Glomerular visceral epithelial cell (primary cell): ENCODE results near the gene RBM25.
"Not testable (repeated sequence)": the region's sequence is repeated elsewhere in the genome, so short reads cannot be mapped to it uniquely, and the experiment has no call there.

Experiments used
- DNase-seq: peaks from one replicate; pipeline ENCODE4 v3.0.0-alpha.2; 2016; ENCODE audit errors: extremely low spot score

The RBM25 gene

GRCh38 chr14:73168691-73169090 lies 110.4 kb downstream of the RBM25 start:
- no peak for DNase-seq

- DNase-seq = not testable (repeated sequence)
Measured at GRCh38 chr14:73169855-73170254, 111.5 kb downstream of the RBM25 start.

- no peak for DNase-seq
Measured at GRCh38 chr14:73170686-73171085, 112.4 kb downstream of the RBM25 start.

- DNase-seq = no peak
Measured at GRCh38 chr14:73172500-73172899, 114.2 kb downstream of the RBM25 start.

GRCh38 chr14:73173092-73173735 lies 114.9 kb downstream of the RBM25 start:
- peak; percentile 53 for DNase-seq
